IMR-90 (cell line): ENCODE results near the gene TMEM82. TPM values are rescaled to one million over a fixed set of nuclear protein-coding genes. Genes with fewer than 3 reads are reported as not detected.

Experiments used
- ATAC-seq: fragments of 200-7000 bp; cut with Tn5 transposase; 2 replicates; pipeline ENCODE4 v1.9.1; 2020; ENCODE audit warnings: low read depth, mild to moderate bottlenecking, moderate library complexity
- BruUV-seq: library from RNA; stranded (reverse); fragments of 400-500 nt; replicated peaks from 2 replicates; lab custom pipeline; 2021; lab: Mats Ljungman, UMichigan
- CTCF ChIA-PET: fragments of 300-600 bp; formaldehyde crosslinking; extraction: SDS; loops from one replicate; lab custom pipeline; 2021; ENCODE audit warnings: antibody characterized with exemption; lab: Yijun Ruan, JAX
- POLR2A ChIA-PET: fragments of 300-600 bp; sonication (Branson Sonifier 250); formaldehyde crosslinking; loops from one replicate; lab custom pipeline; 2022; ENCODE audit warnings: antibody characterized with exemption; ENCODE audit not compliant: unreplicated experiment; lab: Charles Lee
- DNase-seq: peaks from one replicate; pipeline ENCODE4 v3.0.0; 2013
- H2AFZ ChIP-seq: replicated peaks from 2 replicates; pipeline ENCODE3; 2013; ENCODE audit warnings: low read length, mild to moderate bottlenecking; ENCODE audit not compliant: poor library complexity
- H2AK5ac ChIP-seq: 2 replicates; pipeline ENCODE4 v1.6.1; 2013; ENCODE audit warnings: low read depth, low read length, inconsistent platforms
- H2AK9ac ChIP-seq: replicated peaks from 2 replicates; pipeline ENCODE3; 2013; ENCODE audit warnings: mild to moderate bottlenecking, low read depth, low read length, moderate library complexity; ENCODE audit not compliant: poor library complexity
- H2BK120ac ChIP-seq: 2 replicates; pipeline ENCODE4 v1.6.1; 2013; ENCODE audit warnings: low read depth, low read length, inconsistent platforms
- H2BK15ac ChIP-seq: 3 replicates; pipeline ENCODE4 v1.6.1; 2013; ENCODE audit warnings: low read depth, low read length, inconsistent platforms
- H2BK20ac ChIP-seq: 2 replicates; pipeline ENCODE4 v1.6.1; 2013; ENCODE audit warnings: low read depth, mild to moderate bottlenecking, inconsistent platforms, low read length, moderate library complexity
- H2BK5ac ChIP-seq: 2 replicates; pipeline ENCODE4 v1.6.1; 2013; ENCODE audit warnings: mild to moderate bottlenecking, low read depth, low read length, inconsistent platforms; ENCODE audit not compliant: poor library complexity, severe bottlenecking
- H3K14ac ChIP-seq: replicated peaks from 2 replicates; pipeline ENCODE4 v1.6.1; 2013; ENCODE audit warnings: low read depth, low read length, inconsistent platforms
- H3K18ac ChIP-seq: 2 replicates; pipeline ENCODE4 v1.6.1; 2013; ENCODE audit warnings: low read depth, low read length, control low read depth
- H3K23ac ChIP-seq: 2 replicates; pipeline ENCODE4 v1.6.1; 2013; ENCODE audit warnings: low read depth, low read length, inconsistent platforms
- H3K27ac ChIP-seq: 2 replicates; pipeline ENCODE4 v1.5.1; 2013; ENCODE audit warnings: mild to moderate bottlenecking, control low read depth, low read length; ENCODE audit not compliant: insufficient read depth
- H3K27me3 ChIP-seq: 2 replicates; pipeline ENCODE4 v1.6.1; 2013; ENCODE audit warnings: low read length; ENCODE audit not compliant: control insufficient read depth, insufficient read depth
- H3K36me3 ChIP-seq: 2 replicates; pipeline ENCODE4 v1.6.1; 2013; ENCODE audit warnings: low read length, mixed read lengths; ENCODE audit not compliant: control insufficient read depth, insufficient read depth
- H3K4ac ChIP-seq: 2 replicates; pipeline ENCODE4 v1.6.1; 2013; ENCODE audit warnings: low read depth, low read length, inconsistent platforms
- H3K4me1 ChIP-seq: 2 replicates; pipeline ENCODE4 v1.6.1; 2013; ENCODE audit warnings: low read length, mixed read lengths; ENCODE audit not compliant: control insufficient read depth, insufficient read depth
- H3K4me2 ChIP-seq: 2 replicates; pipeline ENCODE4 v1.6.1; 2013; ENCODE audit warnings: low read depth, mild to moderate bottlenecking, control low read depth, low read length, moderate library complexity
- H3K4me3 ChIP-seq: 2 replicates; pipeline ENCODE4 v1.5.1; 2013; ENCODE audit warnings: low read depth, mild to moderate bottlenecking, control low read depth, low read length, moderate library complexity; ENCODE audit not compliant: insufficient read depth
- H3K56ac ChIP-seq: 2 replicates; pipeline ENCODE4 v1.6.1; 2013; ENCODE audit warnings: low read length, inconsistent platforms; ENCODE audit not compliant: insufficient read depth; ENCODE audit errors: extremely low read depth
- H3K79me1 ChIP-seq, 2 experiments: 2 replicates each; pipeline ENCODE4 v1.6.1; 2013; ENCODE audit warnings: low read length in 2 of 2, inconsistent platforms in 1 of 2, low read depth in 1 of 2
- H3K9ac ChIP-seq: 2 replicates; pipeline ENCODE4 v1.6.1; 2013; ENCODE audit warnings: low read depth, low read length, control low read depth
- H3K9me1 ChIP-seq: 2 replicates; pipeline ENCODE4 v1.6.1; 2013; ENCODE audit warnings: low read length, inconsistent platforms; ENCODE audit not compliant: insufficient read depth
- H3K9me3 ChIP-seq: 2 replicates; pipeline ENCODE4 v1.6.1; 2013; ENCODE audit warnings: low read length; ENCODE audit not compliant: control insufficient read depth, insufficient read depth
- H4K20me1 ChIP-seq: 2 replicates; pipeline ENCODE4 v1.6.1; 2013; ENCODE audit warnings: low read length, inconsistent platforms; ENCODE audit not compliant: insufficient read depth
- H4K5ac ChIP-seq: 2 replicates; pipeline ENCODE4 v1.6.1; 2013; ENCODE audit warnings: mild to moderate bottlenecking, low read depth, low read length, control low read depth
- H4K8ac ChIP-seq, 2 experiments: 2 replicates each; pipeline ENCODE4 v1.6.1; 2013; ENCODE audit warnings: low read depth in 2 of 2, low read length in 2 of 2, control low read depth in 1 of 2, inconsistent platforms in 1 of 2
- H4K91ac ChIP-seq: 2 replicates; pipeline ENCODE4 v1.6.1; 2013; ENCODE audit warnings: low read depth, low read length, inconsistent platforms; ENCODE audit not compliant: insufficient read depth
- BHLHE40 ChIP-seq: fragments of 150-350 bp; IDR thresholded peaks from 2 replicates; pipeline ENCODE4 v1.6.1; 2016; ENCODE audit warnings: mild to moderate bottlenecking, low read depth, low read length
- CEBPB ChIP-seq: IDR thresholded peaks from 2 replicates; pipeline ENCODE4 v1.6.1; 2012; ENCODE audit warnings: low read depth, low read length, improper control_type of control experiment
- CHD1 ChIP-seq: IDR thresholded peaks from 2 replicates; pipeline ENCODE4 v1.6.1; 2012; ENCODE audit warnings: low read depth, low read length, improper control_type of control experiment
- FOS ChIP-seq: fragments of 150-350 bp; IDR thresholded peaks from 2 replicates; pipeline ENCODE4 v1.6.1; 2016; ENCODE audit warnings: low read depth, low read length
- MAFK ChIP-seq: IDR thresholded peaks from 2 replicates; pipeline ENCODE4 v1.6.1; 2012; ENCODE audit warnings: low read depth, low read length, improper control_type of control experiment
- MXI1 ChIP-seq: IDR thresholded peaks from 2 replicates; pipeline ENCODE4 v1.6.1; 2012; ENCODE audit warnings: low read depth, mild to moderate bottlenecking, low read length, moderate library complexity, borderline replicate concordance
- NFE2L2 ChIP-seq: fragments of 150-350 bp; IDR thresholded peaks from 2 replicates; pipeline ENCODE4 v1.6.1; 2016; ENCODE audit warnings: low read depth, mild to moderate bottlenecking, low read length
- POLR2A ChIP-seq: IDR thresholded peaks from 2 replicates; pipeline ENCODE4 v1.6.1; 2012; ENCODE audit warnings: mild to moderate bottlenecking, low read depth, low read length
- RAD21 ChIP-seq: IDR thresholded peaks from 2 replicates; pipeline ENCODE4 v1.6.1; 2012; ENCODE audit warnings: low read length, improper control_type of control experiment
- RCOR1 ChIP-seq: IDR thresholded peaks from 2 replicates; pipeline ENCODE4 v1.6.1; 2012; ENCODE audit warnings: mild to moderate bottlenecking, low read length, improper control_type of control experiment; ENCODE audit not compliant: insufficient replicate concordance
- RFX5 ChIP-seq: IDR thresholded peaks from 2 replicates; pipeline ENCODE4 v1.8.0; 2012; ENCODE audit warnings: low read depth, mild to moderate bottlenecking, low read length, moderate library complexity
- SMC3 ChIP-seq: fragments of 150-350 bp; IDR thresholded peaks from 2 replicates; pipeline ENCODE4 v1.6.1; 2016; ENCODE audit warnings: low read depth, mild to moderate bottlenecking, antibody characterized with exemption, low read length, moderate library complexity
- WGBS, 2 experiments: methylation state at CpG; one replicate each; pipeline versions ENCODE4 v1.1.5 to v1.1.7; 2013; ENCODE audit warnings: missing lambda C conversion rate in 2 of 2; ENCODE audit not compliant: insufficient read length in 1 of 2; ENCODE audit errors: extremely low coverage in 2 of 2; 5-methylcytosine and 5-hydroxymethylcytosine counted together
- dilution Hi-C: fragments of 300-500 bp; cut with HindIII; formaldehyde crosslinking; loops from one replicate; pipeline ENCODE4 v1.14.3; 2018; ENCODE audit warnings: low sequenced_read_pairs; ENCODE audit not compliant: unreplicated experiment
- in situ Hi-C: fragments of 300-500 bp; cut with MboI; formaldehyde crosslinking; loops from 3 replicates; pipeline ENCODE4 v1.14.3; 2019; ENCODE audit warnings: low sequenced_read_pairs, inconsistent platforms, mixed read lengths
- intact Hi-C: fragments of 100-400 bp; cut with micrococcal nuclease; formaldehyde crosslinking; loops from 2 replicates; pipeline ENCODE4 v1.10.0; 2022
- polyA plus RNA-seq, 3 experiments: library from polyadenylated mRNA; depleted of rRNA; stranded (reverse); fragments of >200 nt; gene quantifications; 2 replicates each; pipeline ENCODE4 v1.2.3, GENCODE V29; 2012; ENCODE audit warnings: low replicate concordance in 1 of 3
- total RNA-seq: library from RNA; depleted of rRNA; stranded (reverse); fragments of >200 nt; gene quantifications from 2 replicates; pipeline ENCODE4 v1.2.3, GENCODE V29; 2012
- TF ChIP-seq, protein P1 (sequence below): conservative IDR thresholded peaks from 2 replicates; pipeline ENCODE4 v1.5.1; 2012; ENCODE audit warnings: mild to moderate bottlenecking, low read depth, low read length, improper control_type of control experiment
- TF ChIP-seq, protein P2 (sequence below): fragments of 150-350 bp; IDR thresholded peaks from 2 replicates; pipeline ENCODE4 v1.6.1; 2016; ENCODE audit warnings: low read depth, mild to moderate bottlenecking, low read length, moderate library complexity, borderline replicate concordance

TMEM82 gene
- total and polyA plus RNA-seq, 2 of the 4 experiments (the other 2 are of a cell fraction) = not detected

DNA sequence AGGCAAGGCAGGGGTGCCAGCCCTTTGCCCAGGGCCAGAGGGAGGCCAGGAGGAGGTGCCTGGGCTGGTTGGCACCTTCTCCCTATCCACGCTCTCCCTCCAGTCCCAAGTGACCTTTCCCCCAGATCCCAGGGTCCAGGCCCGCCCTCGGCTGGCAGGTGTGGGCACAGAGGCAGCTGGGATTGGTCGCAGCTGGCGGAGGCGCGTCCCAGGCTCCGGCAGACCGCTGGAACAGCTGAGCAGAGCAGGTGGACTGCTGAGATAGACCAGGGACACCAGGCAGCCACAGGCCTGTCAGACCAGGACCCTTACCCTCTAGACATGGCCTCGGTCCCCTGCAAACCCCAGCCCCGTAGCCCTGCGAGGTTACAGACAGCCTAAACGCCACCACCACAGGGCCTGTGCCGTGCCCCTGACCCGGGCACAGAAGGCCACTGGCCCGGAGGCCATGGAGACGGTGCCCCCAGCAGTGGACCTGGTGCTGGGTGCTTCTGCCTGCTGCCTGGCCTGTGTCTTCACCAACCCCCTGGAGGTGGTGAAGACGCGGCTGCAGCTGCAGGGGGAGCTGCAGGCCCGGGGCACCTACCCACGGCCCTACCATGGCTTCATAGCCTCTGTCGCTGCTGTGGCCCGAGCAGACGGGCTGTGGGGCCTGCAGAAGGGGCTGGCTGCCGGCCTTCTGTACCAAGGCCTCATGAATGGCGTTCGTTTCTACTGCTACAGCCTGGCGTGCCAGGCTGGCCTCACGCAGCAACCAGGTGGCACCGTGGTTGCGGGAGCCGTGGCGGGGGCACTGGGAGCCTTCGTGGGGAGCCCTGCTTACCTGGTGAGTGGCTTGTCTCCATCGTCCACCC is 6.0 kb upstream of the TMEM82 start, which contains the start of gene SLC25A34 (continued):
- TF ChIP-seq RFX5 = no peak

DNA sequence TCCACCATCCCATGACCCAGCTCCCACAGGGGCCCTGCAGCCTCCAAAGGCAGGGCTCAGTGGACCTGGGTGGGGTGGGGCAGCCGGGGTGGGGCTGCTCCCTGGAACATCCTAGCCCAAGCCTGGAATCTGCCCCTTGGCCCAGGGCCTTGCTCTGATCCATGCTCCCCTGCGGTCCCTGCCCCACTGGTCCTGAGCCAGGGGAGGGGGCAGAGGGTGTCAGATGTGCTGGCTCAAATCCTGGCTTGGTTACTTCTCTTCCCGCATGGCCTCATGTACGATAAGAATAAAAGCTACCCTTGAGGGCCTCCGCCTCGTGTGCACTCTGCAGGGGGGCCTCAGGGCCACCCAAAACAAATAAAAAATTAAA is 5.4 kb upstream of the TMEM82 start:
- Histone ChIP-seq H3K9ac (no peak overlapping the region), H3K9me1 (no peaks in the 10 kb centered on the region), H3K27me3 (no peaks in the 10 kb centered on the region), H4K91ac (no peak overlapping the region), H4K5ac (no peak overlapping the region), H2AFZ (no peak overlapping the region), H3K18ac (no peak overlapping the region), H3K4me1 (no peaks in the 10 kb centered on the region), H3K56ac (no peak overlapping the region), H4K20me1 (no peaks in the 10 kb centered on the region; the same call in 1 of the 2 replicates), H2BK5ac (no peak overlapping the region), H3K14ac (no peak overlapping the region), H3K4me3 (no peak overlapping the region), H2AK9ac (no peak overlapping the region), H2BK15ac (no peak overlapping the region), H3K4me2 (no peak overlapping the region), H3K4ac (no peak overlapping the region), H2AK5ac (no peak overlapping the region), H3K36me3 (peaks cover 33% of the 10 kb centered on the region), H2BK120ac (no peak overlapping the region), H3K9me3 (no peaks in the 10 kb centered on the region), H3K27ac (no peak overlapping the region), H2BK20ac (no peak overlapping the region), H3K23ac (no peak overlapping the region), H3K79me1 (no peaks in the 10 kb centered on the region; a peak in 1 of 4 replicates), H4K8ac (no peak overlapping the region)
- BruUV-seq = no TSS peak
- no CpG with 5 or more reads among the region's 6 CpGs for WGBS, 2 experiments
- POLR2A ChIA-PET = no interaction called here
- DNase-seq (no peak), ATAC-seq (no peak)
- dilution Hi-C loops = no loop called here
- CTCF ChIA-PET = no interaction called here
- intact Hi-C loops = no loop called here
- in situ Hi-C loops = no loop called here
- TF ChIP-seq CHD1 (no peak), NFE2L2 (no peak), BHLHE40 (no peak), POLR2A (no peak), SMC3 (no peak), MXI1 (no peak), RFX5 (no peak), MAFK (no peak), RCOR1 (no peak), CEBPB (no peak), RAD21 (no peak), FOS (no peak)
- TF ChIP-seq, protein P1, sequence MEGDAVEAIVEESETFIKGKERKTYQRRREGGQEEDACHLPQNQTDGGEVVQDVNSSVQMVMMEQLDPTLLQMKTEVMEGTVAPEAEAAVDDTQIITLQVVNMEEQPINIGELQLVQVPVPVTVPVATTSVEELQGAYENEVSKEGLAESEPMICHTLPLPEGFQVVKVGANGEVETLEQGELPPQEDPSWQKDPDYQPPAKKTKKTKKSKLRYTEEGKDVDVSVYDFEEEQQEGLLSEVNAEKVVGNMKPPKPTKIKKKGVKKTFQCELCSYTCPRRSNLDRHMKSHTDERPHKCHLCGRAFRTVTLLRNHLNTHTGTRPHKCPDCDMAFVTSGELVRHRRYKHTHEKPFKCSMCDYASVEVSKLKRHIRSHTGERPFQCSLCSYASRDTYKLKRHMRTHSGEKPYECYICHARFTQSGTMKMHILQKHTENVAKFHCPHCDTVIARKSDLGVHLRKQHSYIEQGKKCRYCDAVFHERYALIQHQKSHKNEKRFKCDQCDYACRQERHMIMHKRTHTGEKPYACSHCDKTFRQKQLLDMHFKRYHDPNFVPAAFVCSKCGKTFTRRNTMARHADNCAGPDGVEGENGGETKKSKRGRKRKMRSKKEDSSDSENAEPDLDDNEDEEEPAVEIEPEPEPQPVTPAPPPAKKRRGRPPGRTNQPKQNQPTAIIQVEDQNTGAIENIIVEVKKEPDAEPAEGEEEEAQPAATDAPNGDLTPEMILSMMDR = no peak
- TF ChIP-seq, protein P2, sequence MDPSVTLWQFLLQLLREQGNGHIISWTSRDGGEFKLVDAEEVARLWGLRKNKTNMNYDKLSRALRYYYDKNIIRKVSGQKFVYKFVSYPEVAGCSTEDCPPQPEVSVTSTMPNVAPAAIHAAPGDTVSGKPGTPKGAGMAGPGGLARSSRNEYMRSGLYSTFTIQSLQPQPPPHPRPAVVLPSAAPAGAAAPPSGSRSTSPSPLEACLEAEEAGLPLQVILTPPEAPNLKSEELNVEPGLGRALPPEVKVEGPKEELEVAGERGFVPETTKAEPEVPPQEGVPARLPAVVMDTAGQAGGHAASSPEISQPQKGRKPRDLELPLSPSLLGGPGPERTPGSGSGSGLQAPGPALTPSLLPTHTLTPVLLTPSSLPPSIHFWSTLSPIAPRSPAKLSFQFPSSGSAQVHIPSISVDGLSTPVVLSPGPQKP = no peak
